WTC11 (cell line): ENCODE data around the gene RAPGEF1. TPM values are rescaled to one million over a fixed set of nuclear protein-coding genes. Genes with fewer than 3 reads are reported as not detected.

Experiments used
- ATAC-seq: fragments of 200-7000 bp; cut with Tn5 transposase; 2 replicates; pipeline ENCODE4 v1.10.0; 2021; ENCODE audit warnings: mild to moderate bottlenecking, moderate library complexity
- CTCF ChIA-PET: fragments of 300-600 bp; sonication (Branson Sonifier 250); formaldehyde crosslinking; loops from one replicate; lab custom pipeline; 2021; ENCODE audit warnings: antibody characterized with exemption; lab: Charles Lee
- POLR2A ChIA-PET: fragments of 350-600 bp; sonication (Branson Sonifier 250); formaldehyde crosslinking; loops from one replicate; lab custom pipeline; 2021; ENCODE audit warnings: antibody characterized with exemption; lab: Charles Lee
- DNase-seq: peaks from one replicate; pipeline ENCODE4 v3.0.0; 2021; ENCODE audit warnings: low spot score
- H3K27ac Mint-ChIP-seq: 2 replicates; pipeline ENCODE4 v1.8.0; 2021; ENCODE audit warnings: mixed read lengths
- H3K27me3 Mint-ChIP-seq: 2 replicates; pipeline ENCODE4 v1.8.0; 2021; ENCODE audit warnings: low read depth, mild to moderate bottlenecking, moderate library complexity, mixed read lengths
- H3K36me3 Mint-ChIP-seq: 2 replicates; pipeline ENCODE4 v1.8.0; 2021; ENCODE audit warnings: mixed read lengths
- H3K4me1 Mint-ChIP-seq: 2 replicates; pipeline ENCODE4 v1.8.0; 2022; ENCODE audit warnings: mixed read lengths
- H3K4me3 Mint-ChIP-seq: 2 replicates; pipeline ENCODE4 v1.8.0; 2021; ENCODE audit warnings: mild to moderate bottlenecking, moderate library complexity, mixed read lengths
- H3K9me3 Mint-ChIP-seq: 2 replicates; pipeline ENCODE4 v1.8.0; 2021; ENCODE audit warnings: mixed read lengths
- CTCF ChIP-seq: fragments of 200-600 bp; IDR thresholded peaks from 2 replicates; pipeline ENCODE4 v1.8.0; 2022; ENCODE audit warnings: antibody characterized with exemption
- E2F4 ChIP-seq: sonication (generic); formaldehyde crosslinking; IDR thresholded peaks from 2 replicates; pipeline ENCODE4 v1.8.1; 2022; ENCODE audit warnings: low read depth, mild to moderate bottlenecking, moderate library complexity, missing genetic modification reagents, borderline replicate concordance
- EMX1 ChIP-seq: fragments of 250-450 bp; sonication (Bioruptor Pico); IDR thresholded peaks from 2 replicates; pipeline ENCODE4 v1.8.0; 2021; ENCODE audit warnings: mild to moderate bottlenecking
- ESRRA ChIP-seq: sonication (generic); formaldehyde crosslinking; IDR thresholded peaks from 2 replicates; pipeline ENCODE4 v1.8.1; 2022; ENCODE audit warnings: mild to moderate bottlenecking, missing genetic modification reagents, borderline replicate concordance
- MYBL2 ChIP-seq: sonication (generic); formaldehyde crosslinking; IDR thresholded peaks from 2 replicates; pipeline ENCODE4 v1.8.1; 2023; ENCODE audit warnings: mild to moderate bottlenecking, moderate library complexity, missing genetic modification reagents
- OVOL2 ChIP-seq: fragments of 250-450 bp; sonication (Bioruptor Pico); IDR thresholded peaks from 2 replicates; pipeline ENCODE4 v1.9.0; 2021; ENCODE audit warnings: mild to moderate bottlenecking, borderline replicate concordance
- TEAD1 ChIP-seq: sonication (generic); formaldehyde crosslinking; IDR thresholded peaks from 2 replicates; pipeline ENCODE4 v1.8.0; 2022; ENCODE audit warnings: mild to moderate bottlenecking, missing genetic modification reagents
- ZNF121 ChIP-seq: sonication (generic); formaldehyde crosslinking; IDR thresholded peaks from 2 replicates; pipeline ENCODE4 v1.8.0; 2023; ENCODE audit warnings: missing genetic modification reagents
- ZNF138 ChIP-seq: sonication (generic); formaldehyde crosslinking; conservative IDR thresholded peaks from 2 replicates; pipeline ENCODE4 v1.8.1; 2022; ENCODE audit warnings: mild to moderate bottlenecking, moderate library complexity, missing genetic modification reagents
- ZNF281 ChIP-seq: sonication (generic); formaldehyde crosslinking; IDR thresholded peaks from 2 replicates; pipeline ENCODE4 v1.8.0; 2023; ENCODE audit warnings: mild to moderate bottlenecking, missing genetic modification reagents
- total RNA-seq: library from RNA; stranded (reverse); gene quantifications from 3 replicates; pipeline ENCODE4 v1.2.3, GENCODE V29; 2021

The RAPGEF1 gene
- total RNA-seq, 1 experiment from 2014 or later: 66.2 TPM

- Mint-ChIP-seq H3K4me3 (no peak overlapping the region), H3K4me1 (no peaks in the 10 kb centered on the region), H3K36me3 (peaks cover 2% of the 10 kb centered on the region; the same call in 1 of the 2 replicates), H3K9me3 (no peaks in the 10 kb centered on the region), H3K27ac (no peak overlapping the region), H3K27me3 (no peaks in the 10 kb centered on the region)
- DNase-seq (no peak), ATAC-seq (no peak)
- TF ChIP-seq MYBL2 (CRISPR knock-in tag): no peak
- TF ChIP-seq ESRRA (CRISPR knock-in tag): no peak
- TF ChIP-seq EMX1: no peak
- no peak for TF ChIP-seq TEAD1 (CRISPR knock-in tag)
- TF ChIP-seq ZNF281: no peak
- no peak for TF ChIP-seq E2F4 (CRISPR knock-in tag)
- POLR2A ChIA-PET: no interaction called here
- CTCF ChIA-PET: interaction anchor here (0.7 kb wide), 1 partner anchor 21 kb away, joined by 3 read pairs; no protein-coding TSS in a partner anchor
Measured at GRCh38 chr9:131589124-131589711, 150.7 kb downstream of the RAPGEF1 start.

GRCh38 chr9:131588396-131588795 is 151.5 kb downstream of the RAPGEF1 start:
- Mint-ChIP-seq H3K9me3 (no peaks in the 10 kb centered on the region), H3K4me3 (no peak overlapping the region), H3K4me1 (no peaks in the 10 kb centered on the region), H3K27ac (no peak overlapping the region), H3K36me3 (peaks cover 2% of the 10 kb centered on the region; the same call in 1 of the 2 replicates), H3K27me3 (no peaks in the 10 kb centered on the region)
- TF ChIP-seq ZNF138 (no peak), ZNF121 (CRISPR knock-in tag) (no peak), CTCF (no peak), ZNF281 (no peak)
- no peak for DNase-seq
- ChIA-PET POLR2A (interaction anchor here (0.5 kb wide), 1 partner anchor 131 kb away, joined by 3 read pairs; no protein-coding TSS in a partner anchor), CTCF (interaction anchor here (1.2 kb wide), 2 partner anchors 14 to 167 kb away, joined by 3 read pairs; no protein-coding TSS in a partner anchor)
- no peak for ATAC-seq

GRCh38 chr9:131587906-131588305 is 152.0 kb downstream of the RAPGEF1 start:
- CTCF ChIA-PET: interaction anchor here (1.2 kb wide), 2 partner anchors 13 to 167 kb away, joined by 3 read pairs; no protein-coding TSS in a partner anchor
- H3K4me3 Mint-ChIP-seq: no peak overlapping the region

More at GRCh38 chr9:131587906-131588305, 152.0 kb downstream of the RAPGEF1 start:
- TF ChIP-seq OVOL2: no peak
- peaks cover 2% of the 10 kb centered on the region; the same call in 1 of the 2 replicates for H3K36me3 Mint-ChIP-seq
- ATAC-seq (no peak), DNase-seq (no peak)
- H3K27me3 Mint-ChIP-seq: no peaks in the 10 kb centered on the region
- no peak overlapping the region for H3K27ac Mint-ChIP-seq
- POLR2A ChIA-PET: interaction anchor here (0.5 kb wide), 1 partner anchor 132 kb away, joined by 3 read pairs; no protein-coding TSS in a partner anchor
- H3K9me3 Mint-ChIP-seq: no peaks in the 10 kb centered on the region
- H3K4me1 Mint-ChIP-seq: no peaks in the 10 kb centered on the region
